Activated CD8-positive, alpha-beta memory T cell treated with anti-CD3 and anti-CD28 coated beads for 36 hours (primary cell): ENCODE data around the gene LRCH1. TPM values are rescaled to one million over a fixed set of nuclear protein-coding genes. Genes with fewer than 3 reads are reported as not detected.

ENCODE experiments used
- CTCF ChIA-PET: fragments of 350-600 bp; sonication (Branson Sonifier 250); formaldehyde crosslinking; loops from one replicate; lab custom pipeline; 2021; ENCODE audit warnings: antibody characterized with exemption; lab: Charles Lee
- POLR2A ChIA-PET: fragments of 350-600 bp; sonication (Branson Sonifier 250); formaldehyde crosslinking; loops from one replicate; lab custom pipeline; 2021; ENCODE audit warnings: antibody characterized with exemption; lab: Charles Lee
- total RNA-seq, 2 experiments: library from RNA; stranded (reverse); gene quantifications; one replicate each; pipeline ENCODE4 v1.2.3, GENCODE V29; 2021

Gene LRCH1
- total RNA-seq, 2 experiments from 2014 or later = 16.1 to 16.5 TPM

- POLR2A ChIA-PET = no interaction called here
- CTCF ChIA-PET = interaction anchor here (0.9 to 1.3 kb wide), 2 partner anchors 12 to 116 kb away, joined by 3 to 4 read pairs; no protein-coding TSS in a partner anchor
These were observed 114.8 kb downstream of the LRCH1 start for GRCh38 chr13:46667687-46668281.

- CTCF ChIA-PET = interaction anchor here (1.3 kb wide), 1 partner anchor 116 kb away, joined by 4 read pairs; no protein-coding TSS in a partner anchor
- POLR2A ChIA-PET = interaction anchor here (0.8 kb wide), 1 partner anchor 116 kb away, joined by 6 read pairs; no protein-coding TSS in a partner anchor
These were observed 115.3 kb downstream of the LRCH1 start for GRCh38 chr13:46668302-46668720.

DNA sequence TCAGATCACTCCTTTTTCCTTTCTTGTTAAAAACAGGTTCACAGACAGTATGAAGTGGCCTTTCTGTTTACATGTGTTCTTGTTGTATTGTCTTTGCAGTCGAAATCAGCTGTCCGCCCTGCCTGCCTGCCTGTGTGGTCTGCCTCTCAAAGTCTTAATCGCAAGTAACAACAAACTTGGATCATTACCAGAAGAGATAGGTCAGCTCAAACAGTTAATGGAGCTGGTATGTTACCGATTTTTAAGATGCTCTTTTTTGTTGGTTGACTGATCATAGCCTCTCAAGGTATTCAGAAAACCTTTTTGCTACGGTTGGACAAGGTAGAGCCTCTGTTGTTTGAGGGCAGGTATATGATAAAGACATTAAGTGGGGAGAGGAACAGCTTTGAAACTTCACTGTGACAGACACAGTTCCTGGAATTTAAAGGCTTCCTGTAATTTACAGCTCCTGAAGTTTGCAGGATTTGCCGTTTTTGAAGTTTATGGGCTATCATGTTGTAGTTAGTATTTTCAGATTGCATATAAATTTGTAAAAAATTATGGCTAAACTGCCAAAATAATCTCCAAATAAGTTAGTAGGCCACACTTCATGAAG is 116.1 kb downstream of the LRCH1 start:
- POLR2A ChIA-PET = interaction anchor here (0.8 kb wide), 1 partner anchor 117 kb away, joined by 6 read pairs; no protein-coding TSS in a partner anchor
- CTCF ChIA-PET = interaction anchor here (1.3 kb wide), 1 partner anchor 117 kb away, joined by 4 read pairs; no protein-coding TSS in a partner anchor

- CTCF ChIA-PET = no interaction called here
These were observed 119.5 kb downstream of the LRCH1 start for GRCh38 chr13:46672338-46673090.

GRCh38 chr13:46675016-46675415 is 122.0 kb downstream of the LRCH1 start:
- CTCF ChIA-PET = no interaction called here
- POLR2A ChIA-PET = no interaction called here

More at GRCh38 chr13:46672338-46673090, 119.5 kb downstream of the LRCH1 start:
- POLR2A ChIA-PET = no interaction called here

DNA sequence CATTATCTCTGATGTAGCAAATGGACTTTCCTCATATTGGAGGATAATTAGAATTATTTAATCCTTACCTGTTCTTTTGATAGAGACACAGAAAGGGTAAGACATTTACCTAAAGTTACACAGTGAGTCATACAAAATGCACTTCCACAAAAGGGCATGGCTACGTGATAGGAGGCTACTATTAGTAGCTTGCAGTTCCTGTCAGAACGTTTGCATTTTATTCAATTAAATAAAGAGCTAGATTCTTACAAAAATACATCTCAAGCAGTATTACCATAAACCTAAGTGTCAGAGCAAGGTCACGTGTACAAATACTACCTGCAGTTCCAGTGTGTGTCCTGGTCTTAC is 123.4 kb downstream of the LRCH1 start:
- POLR2A ChIA-PET = no interaction called here

DNA sequence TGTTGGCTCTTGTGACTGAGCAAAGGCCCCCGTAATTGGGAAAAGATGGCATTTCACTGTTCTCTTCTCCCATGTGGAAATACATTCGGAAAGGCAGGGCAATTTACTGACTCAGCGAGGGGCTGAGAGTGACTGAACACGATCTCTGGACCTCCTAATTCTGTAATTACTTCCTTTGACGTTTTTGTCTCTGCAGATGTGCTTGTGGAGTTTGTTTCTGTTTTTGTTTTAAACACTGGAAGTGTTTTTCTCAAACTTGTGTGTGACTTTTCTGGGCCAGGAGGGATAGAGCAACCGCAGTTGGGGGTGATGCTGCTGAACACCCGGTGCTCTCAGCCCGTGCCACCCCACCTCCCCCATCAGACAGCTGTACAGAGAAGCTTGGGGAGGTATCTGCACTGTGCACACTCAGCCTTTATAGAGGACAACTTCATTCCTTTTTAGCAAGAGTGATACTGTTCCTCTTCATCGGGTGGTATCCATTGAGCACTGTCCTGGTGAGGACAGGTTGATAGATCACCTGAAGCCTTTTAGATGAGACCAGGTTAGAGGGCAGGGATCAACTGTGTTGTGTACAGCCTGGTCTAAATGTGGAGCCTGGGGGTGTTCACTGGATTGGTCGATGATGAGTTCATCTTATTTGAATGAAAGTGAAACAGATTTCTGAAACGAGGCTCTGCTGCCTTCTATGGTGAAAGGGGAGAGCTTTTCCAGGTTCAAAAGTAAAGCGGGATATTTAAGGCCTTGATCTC is 126.6 kb downstream of the LRCH1 start:
- ChIA-PET POLR2A (interaction anchor here (1.3 kb wide), 1 partner anchor 127 kb away, joined by 3 read pairs; the partner anchor contains the start of gene LRCH1), CTCF (interaction anchor here (0.8 to 1.2 kb wide), 3 partner anchors 12 to 127 kb away, joined by 3 to 4 read pairs (median 3); no protein-coding TSS in a partner anchor)

More for the DNA sequence above, 123.4 kb downstream of the LRCH1 start:
- CTCF ChIA-PET = interaction anchor here (0.8 kb wide), 1 partner anchor 14 kb away, joined by 4 read pairs; no protein-coding TSS in a partner anchor

DNA sequence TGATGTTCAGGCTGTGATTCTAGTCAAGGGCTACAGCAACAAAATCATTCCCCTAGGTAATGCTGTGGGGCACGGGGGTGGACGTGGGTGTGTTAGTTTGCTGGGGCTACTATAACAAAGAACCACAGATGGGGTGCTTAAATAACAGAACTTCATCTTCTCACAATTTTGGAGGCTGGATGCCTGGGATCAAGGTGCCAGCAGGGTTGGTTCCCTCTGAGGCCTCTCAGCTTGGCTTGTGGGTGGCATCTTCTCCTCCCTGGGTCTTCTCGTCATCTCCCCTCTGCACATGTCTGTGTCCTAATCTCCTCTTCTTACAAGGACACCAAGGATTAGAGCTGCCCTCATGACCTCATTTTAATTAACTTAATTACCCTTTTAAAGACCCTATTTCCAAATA is 129.0 kb downstream of the LRCH1 start:
- CTCF ChIA-PET = no interaction called here
- POLR2A ChIA-PET = no interaction called here

DNA sequence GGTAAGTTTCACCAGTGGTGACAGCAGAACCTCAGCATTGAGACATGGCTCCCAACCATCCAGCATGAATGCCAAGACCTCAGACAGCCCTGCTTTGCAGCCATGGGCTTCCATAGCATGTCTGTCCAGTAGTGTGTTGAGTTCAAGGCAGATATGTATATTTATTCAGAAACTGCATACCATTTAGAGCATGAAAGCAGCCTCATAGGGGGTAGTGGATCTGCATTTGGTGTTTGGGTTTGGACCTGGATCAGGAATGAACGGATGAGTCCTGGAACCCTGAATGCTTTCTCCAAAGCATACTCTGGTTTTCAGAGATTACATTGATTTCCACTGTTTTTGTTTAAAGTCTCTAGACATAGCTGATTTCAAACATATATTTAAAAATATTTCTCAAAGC is 129.7 kb downstream of the LRCH1 start:
- CTCF ChIA-PET = no interaction called here
- POLR2A ChIA-PET = no interaction called here

GRCh38 chr13:46683676-46684260 is 130.8 kb downstream of the LRCH1 start:
- ChIA-PET POLR2A (no interaction called here), CTCF (no interaction called here)

GRCh38 chr13:46684287-46685001 is 131.5 kb downstream of the LRCH1 start:
- ChIA-PET CTCF (no interaction called here), POLR2A (no interaction called here)

DNA sequence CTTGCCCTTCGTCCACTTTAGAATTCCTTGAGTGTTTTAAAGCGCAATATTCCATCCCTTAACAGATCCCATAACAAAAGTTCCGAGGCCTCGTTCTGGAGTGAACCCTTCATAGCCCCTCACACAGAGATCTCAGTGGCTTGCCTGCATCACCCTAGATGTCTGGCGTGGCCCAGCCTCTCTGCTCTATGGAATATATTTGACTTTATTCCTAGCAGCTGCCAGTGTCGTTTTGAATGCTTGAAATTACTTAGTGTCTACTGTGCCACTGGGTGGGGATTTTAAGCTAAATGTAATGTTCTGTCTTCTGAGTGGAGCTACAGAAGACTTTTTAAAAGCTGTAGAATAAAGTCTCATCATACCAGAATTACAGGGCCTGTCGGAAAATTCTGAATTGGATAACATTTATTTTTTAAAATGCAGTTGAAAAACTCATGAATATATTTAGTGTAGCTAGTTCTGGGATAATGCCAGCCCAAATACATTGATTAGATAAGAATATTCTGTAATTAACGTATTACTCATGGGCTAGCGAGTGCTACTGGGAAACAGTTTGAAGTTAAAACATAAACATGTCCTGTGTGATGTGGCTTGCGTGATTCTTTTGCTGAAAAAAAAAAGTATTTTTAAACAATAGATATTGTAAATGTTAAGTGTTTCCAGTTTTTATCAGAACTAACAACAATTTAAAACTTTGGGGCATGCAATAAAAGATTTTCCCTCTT is 132.2 kb downstream of the LRCH1 start:
- CTCF ChIA-PET = no interaction called here
- POLR2A ChIA-PET = no interaction called here

GRCh38 chr13:46686171-46686570 is 133.2 kb downstream of the LRCH1 start:
- CTCF ChIA-PET = no interaction called here

GRCh38 chr13:46687810-46688209 is 134.8 kb downstream of the LRCH1 start:
- CTCF ChIA-PET = no interaction called here
- POLR2A ChIA-PET = no interaction called here

More at GRCh38 chr13:46686171-46686570, 133.2 kb downstream of the LRCH1 start:
- POLR2A ChIA-PET = no interaction called here

- ChIA-PET POLR2A (no interaction called here), CTCF (no interaction called here)
These were observed 135.3 kb downstream of the LRCH1 start for GRCh38 chr13:46688306-46688705.

- POLR2A ChIA-PET = no interaction called here
- CTCF ChIA-PET = no interaction called here
These were observed 145.0 kb downstream of the LRCH1 start for GRCh38 chr13:46698014-46698413.

GRCh38 chr13:46698910-46699460 is 146.0 kb downstream of the LRCH1 start:
- POLR2A ChIA-PET = no interaction called here
- CTCF ChIA-PET = no interaction called here
